NCI-H1092 treated with DMSO at 0.1 percent for 48 hours (cell line): ENCODE data around the gene SPAG16.
"Not testable (repeated sequence)": the region's sequence is repeated elsewhere in the genome, so short reads cannot be mapped to it uniquely, and the experiment has no call there.

ENCODE experiments used
- DNase-seq: peaks from one replicate; lab custom pipeline; 2025; lab: John Stamatoyannopoulos, UW

Gene SPAG16

DNA sequence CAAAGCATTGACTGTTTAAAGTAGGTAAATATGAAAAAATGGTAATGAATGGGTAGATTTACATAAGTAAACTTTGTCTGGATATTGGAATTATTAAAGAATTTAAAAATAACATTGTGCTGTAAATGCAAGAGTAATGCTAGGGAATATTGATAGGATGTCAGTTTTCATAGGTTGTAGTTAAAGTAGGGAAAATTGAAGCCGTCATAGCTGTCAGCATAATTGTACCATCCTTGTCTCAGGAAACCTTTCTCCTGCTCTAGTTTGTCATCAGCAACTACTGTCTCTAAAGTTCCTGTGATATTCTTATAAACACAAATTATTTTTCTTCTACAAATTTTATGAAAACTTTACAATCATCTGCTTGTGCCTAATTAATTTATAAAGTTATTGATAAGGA is 10.1 kb upstream of the SPAG16 start:
- no peak for DNase-seq

DNA sequence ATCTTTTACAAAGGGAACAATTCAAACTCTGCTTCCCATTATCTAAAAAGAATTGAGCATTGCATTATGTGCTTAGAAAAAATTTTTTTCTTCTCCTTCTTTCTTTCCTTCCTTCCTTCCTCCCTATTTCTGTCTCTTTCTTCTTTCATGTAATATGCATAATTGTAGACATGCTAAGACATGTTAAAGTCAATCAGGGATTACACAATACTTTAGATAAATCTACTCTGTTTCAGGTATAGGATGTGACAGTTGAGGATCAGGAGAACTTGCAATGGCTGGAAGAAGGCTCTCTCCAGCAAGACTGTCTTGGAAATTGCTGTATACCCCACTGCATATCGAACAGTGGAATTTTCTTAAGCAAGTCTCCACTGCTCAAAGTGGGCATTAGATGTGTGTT is 9.0 kb upstream of the SPAG16 start:
- no peak for DNase-seq

GRCh38 chr2:213277134-213277533 is 7.1 kb upstream of the SPAG16 start:
- DNase-seq, result not testable (repeated sequence)

DNA sequence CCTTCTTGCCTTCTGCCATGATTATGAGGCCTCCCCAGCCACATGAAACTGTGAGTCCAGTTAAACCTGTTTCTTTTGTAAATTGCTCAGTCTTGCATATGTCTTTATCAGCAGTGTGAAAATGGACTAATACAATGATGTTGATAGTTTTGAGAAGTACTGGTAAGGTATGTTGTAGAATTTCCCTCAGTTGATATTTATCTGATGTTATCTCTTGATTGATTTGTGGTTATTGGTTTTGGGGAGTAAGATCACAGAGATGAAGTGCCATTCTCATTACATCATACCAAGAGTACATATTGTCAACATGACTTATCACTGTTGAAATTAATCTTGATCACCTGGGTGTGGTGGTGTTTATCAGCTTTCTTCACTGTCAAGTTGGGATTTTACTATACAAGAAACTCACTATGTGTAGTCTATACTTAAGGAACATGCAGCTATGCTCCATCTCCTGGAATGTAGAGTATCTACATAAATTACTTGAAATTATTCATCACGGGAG is 5.1 kb upstream of the SPAG16 start:
- no peak for DNase-seq

- no peak for DNase-seq
Measured at GRCh38 chr2:213279971-213280370, 4.3 kb upstream of the SPAG16 start.

DNA sequence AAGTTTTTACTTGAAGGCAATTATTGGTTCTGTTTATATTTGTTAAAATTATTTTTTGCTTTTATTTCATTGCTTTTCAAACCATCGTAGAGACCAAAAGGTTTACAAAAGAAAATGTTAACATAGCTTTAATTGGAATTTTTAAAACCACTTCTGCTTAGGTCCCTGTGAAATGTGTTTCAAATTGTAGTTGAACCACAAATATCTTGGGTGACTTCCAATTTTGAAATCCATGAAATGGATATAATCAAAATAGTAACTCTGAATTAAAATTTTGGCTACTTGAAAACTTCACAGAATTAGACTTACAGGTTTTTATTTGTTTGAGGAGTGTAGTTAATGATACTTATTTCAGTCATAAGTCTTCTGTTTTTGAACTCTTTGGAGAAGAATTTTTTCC is 3.1 kb upstream of the SPAG16 start:
- DNase-seq, result no peak

DNA sequence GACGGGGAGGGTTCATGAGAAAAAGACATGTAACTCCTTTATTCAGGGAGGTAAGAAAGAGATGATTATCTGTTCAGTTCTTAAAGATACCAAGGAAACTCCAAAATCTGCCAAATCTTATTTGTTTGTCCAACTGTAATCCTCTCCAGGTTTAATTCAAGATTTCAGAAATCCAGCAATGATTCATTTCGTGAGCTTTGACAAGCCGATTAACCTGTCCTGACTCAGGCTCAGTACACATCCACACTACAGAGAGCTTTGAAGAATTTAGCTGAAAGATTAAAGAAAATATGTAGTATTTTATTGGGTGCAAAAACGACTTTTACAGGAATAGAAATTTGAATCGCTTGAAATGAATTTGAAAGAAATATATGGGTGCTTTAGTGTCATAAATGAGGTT is 1.1 kb downstream of the SPAG16 start:
- no peak for DNase-seq

DNA sequence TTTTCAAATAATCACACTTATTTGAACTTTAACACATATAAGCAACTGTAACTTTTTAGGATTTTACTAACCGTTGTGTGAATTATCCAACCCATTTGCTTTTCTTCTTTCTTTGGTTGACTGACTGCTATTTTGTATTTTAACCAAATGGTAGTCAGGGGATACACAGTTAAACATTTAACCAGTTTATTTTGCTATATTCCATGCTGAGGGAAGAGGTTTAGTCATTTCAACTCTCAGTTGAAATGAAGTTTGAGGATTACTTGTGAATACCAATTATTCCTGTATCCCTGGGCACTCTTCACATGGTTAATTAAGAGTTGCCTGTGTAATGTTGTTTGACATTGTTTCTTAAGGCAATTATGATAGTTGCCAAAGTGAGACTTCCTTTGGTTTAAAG is 1.9 kb downstream of the SPAG16 start:
- DNase-seq, result no peak

- no peak for DNase-seq
Measured at GRCh38 chr2:213288913-213289700, 4.8 kb downstream of the SPAG16 start.

DNA sequence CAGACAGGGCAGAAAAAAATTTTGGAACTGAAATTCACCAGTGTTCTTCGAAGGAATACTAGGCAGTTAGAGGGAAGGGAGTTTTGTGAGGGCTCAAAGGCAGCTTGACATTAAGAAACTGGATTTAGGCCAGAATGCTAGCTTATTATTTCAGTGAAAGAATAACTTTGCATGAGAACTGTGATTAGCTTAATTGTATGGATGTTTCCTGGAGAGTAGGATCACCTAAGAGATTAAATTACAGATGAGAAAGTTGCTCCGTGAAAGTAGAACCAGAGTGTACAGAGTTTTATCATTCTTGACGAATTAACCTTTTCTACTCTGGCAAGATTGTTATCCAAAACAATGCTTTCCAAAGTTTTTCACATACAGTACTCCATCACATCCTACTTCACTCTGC is 6.2 kb downstream of the SPAG16 start:
- DNase-seq, result no peak

DNA sequence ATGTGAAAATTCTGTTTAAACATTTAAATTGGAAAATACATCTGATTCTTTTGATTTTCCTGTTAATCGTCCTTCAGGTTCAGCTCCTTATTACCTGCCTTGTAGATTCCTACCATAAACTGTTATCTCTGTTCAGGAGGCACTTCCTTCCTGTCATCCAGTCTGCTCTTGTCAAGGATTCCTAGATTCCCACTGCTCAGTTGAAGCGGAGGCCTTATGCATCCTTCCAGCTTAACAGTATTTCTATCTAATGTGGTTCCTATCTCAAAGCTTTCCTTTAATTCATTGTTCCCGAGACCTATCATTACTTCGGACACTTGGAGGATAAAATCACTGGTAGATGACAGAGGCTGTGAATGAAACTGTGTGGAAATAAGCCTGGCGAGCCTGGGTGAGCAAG is 12.0 kb downstream of the SPAG16 start:
- no peak for DNase-seq

- DNase-seq, result no peak
Measured at GRCh38 chr2:213306316-213306942, 22.2 kb downstream of the SPAG16 start.

GRCh38 chr2:213315168-213315876 is 31.1 kb downstream of the SPAG16 start:
- no peak for DNase-seq

DNA sequence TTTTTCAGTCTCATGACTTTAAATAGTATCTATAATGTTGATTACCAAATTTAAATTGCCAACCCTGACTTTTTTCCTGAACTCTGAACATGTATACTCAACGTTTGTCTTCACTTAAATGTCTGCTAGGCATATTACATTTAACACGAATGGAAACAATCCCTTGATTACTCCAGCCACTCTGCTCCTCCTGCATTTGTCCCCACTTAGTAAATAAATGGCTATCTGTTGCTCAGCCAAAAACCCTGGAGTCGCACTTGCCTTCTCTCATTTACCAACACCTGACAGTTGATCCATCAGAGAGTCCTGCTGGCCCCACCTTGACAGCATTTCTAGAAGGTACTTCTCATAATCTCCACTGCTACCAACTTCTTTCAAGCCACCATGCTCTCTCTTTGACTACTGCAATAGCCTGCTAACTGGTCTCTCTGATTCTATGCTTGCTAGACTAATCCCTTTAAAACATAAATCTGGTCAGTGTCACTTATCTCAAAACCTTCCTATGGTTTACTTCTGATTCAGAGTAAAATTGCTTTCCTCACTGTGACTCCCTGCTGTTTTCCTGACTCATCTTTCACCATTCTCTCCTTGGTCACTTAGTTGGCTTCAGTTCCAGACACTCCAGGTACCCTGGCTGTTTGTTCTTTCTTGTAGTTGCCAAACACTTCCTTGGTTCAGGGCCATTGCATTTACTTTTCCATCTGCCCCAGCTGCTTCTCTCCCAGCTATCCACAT is 31.9 kb downstream of the SPAG16 start:
- no peak for DNase-seq

DNA sequence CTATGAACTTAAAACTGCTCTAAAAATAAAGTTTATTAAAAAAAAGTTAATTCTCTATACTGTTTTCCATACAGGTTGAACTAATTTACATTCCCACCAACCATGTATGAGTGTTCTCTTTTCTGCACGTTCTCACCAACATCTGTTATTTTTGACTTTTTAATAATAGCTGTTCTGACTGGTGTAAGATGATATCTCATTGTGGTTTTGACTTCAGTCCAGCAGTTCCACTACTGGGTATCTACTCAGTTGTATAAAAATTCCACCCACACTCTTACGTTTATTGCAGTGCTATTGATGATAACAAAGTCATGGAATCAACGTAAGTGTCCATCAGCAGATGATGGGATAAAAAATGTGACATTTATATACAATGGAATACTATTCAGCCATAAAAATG is 33.7 kb downstream of the SPAG16 start:
- DNase-seq, result no peak

- no peak for DNase-seq
Measured at GRCh38 chr2:213320604-213321003, 36.3 kb downstream of the SPAG16 start.

GRCh38 chr2:213336253-213336770 is 52.0 kb downstream of the SPAG16 start:
- no peak for DNase-seq

- no peak for DNase-seq
Measured at GRCh38 chr2:213353419-213353818, 69.2 kb downstream of the SPAG16 start.

- no peak for DNase-seq
Measured at GRCh38 chr2:213376644-213377043, 92.4 kb downstream of the SPAG16 start.

DNA sequence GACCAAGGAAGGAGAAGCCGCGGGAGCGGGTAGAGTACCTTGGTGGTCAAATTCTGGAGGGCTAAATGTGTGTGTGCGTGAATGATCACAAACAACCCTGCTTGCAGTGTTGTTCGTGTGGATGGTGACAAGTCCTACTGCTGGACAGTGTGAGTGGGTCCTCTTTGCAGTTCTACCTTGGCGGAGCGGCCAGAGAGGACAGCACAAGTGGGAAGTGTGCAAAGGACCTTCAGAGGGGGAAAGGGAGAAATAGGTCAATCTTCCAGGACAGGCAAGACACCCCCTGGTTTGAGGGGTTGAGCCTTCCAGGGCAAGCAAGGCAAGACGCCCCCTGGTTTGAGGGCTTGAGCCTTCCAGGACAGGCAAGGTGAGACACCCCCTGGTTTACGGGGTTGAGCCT is 122.8 kb downstream of the SPAG16 start:
- not testable (repeated sequence) for DNase-seq

DNA sequence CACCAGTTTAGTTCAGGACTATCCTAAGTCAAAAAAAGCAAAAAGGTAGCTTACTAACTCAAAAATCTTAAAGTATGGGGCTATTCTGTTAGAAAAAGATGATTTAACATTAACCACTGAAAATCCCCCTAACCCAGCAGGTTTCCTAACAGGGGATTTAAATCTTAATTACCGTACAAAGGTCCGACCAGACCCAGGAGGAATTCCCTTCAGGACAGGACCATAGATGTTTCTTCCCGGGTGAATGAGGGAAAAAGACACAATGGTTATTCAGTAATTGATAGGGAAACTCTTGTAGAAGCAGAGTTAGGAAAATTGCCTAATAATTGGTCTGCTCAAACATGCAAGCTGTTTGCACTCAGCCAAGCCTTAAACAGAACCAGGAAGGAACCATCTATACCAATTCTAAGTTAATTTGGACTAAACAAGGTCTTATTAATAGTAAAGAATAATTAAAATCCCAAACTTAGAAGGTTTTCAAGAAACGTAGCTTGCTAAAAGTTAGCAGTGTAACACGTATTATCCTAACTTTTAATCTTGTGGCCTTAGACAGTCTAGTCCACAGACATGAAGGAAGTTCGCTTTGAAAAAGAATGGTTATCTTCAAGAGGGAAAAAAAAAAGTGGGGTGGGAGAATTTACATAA is 124.3 kb downstream of the SPAG16 start:
- not testable (repeated sequence) for DNase-seq
